ENCODE data around the gene CCNL2. TPM values are rescaled to one million over a fixed set of nuclear protein-coding genes. Genes with fewer than 3 reads are reported as not detected.
A peak's percentile ranks its signal among the peaks of the same experiment; 100 is the strongest.

Gene CCNL2
- total RNA-seq, 1 experiment from 2014 or later = 173 TPM

DNA sequence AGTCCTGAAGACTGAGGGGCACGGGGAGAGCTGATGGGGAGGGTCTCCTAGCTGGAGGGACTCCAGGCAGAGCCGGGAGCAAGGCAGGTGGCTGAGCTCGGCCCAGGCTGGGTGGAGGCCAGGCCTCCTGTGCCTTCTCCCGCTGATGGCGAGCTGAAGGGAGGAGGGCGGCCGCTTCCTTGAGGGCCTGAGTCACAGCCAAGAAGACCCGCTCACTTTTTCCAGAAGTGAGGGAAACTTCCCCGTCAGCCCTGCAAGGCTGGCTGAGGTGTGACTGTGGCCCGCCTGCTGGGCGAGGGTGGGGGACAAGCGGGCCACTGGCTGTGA lies 34.6 kb upstream of the CCNL2 start:
- H3K27ac ChIP-seq (ENCODE audit: insufficient read length, low read depth, low read length) = no peak overlapping the region
- H3K4me3 Mint-ChIP-seq = peak overlapping the region; percentile 64 to 68; a peak in 4 of 5 replicates
- peaks cover 31 to 46% of the 10 kb centered on the region in 2 experiments for H3K4me1 Mint-ChIP-seq

More for the DNA sequence above, 34.6 kb upstream of the CCNL2 start:
- H4K5ac ChIP-seq (ENCODE audit: insufficient read length, low read depth, low read length) = no peak overlapping the region
- H3K9me3 Mint-ChIP-seq = no peaks in the 10 kb centered on the region
- no peak overlapping the region for H2BK5ac ChIP-seq (ENCODE audit: insufficient read length, low read length)
- H2BK15ac ChIP-seq (ENCODE audit: low read depth, low read length) = no peak overlapping the region
- no peak overlapping the region for H3K9ac ChIP-seq (ENCODE audit: extremely low read depth, insufficient read length, low read length)
- H2BK12ac ChIP-seq (ENCODE audit: insufficient read length, low read depth, low read length) = no peak overlapping the region
- WGBS (ENCODE audit: extremely low coverage, insufficient read length, low lambda C conversion rate) = no CpG with 5 or more reads among the region's 12 CpGs
- H4K20me1 ChIP-seq (ENCODE audit: control insufficient read depth, insufficient read depth, insufficient read length) = no peaks in the 10 kb centered on the region
- no peak overlapping the region for H4K91ac ChIP-seq (ENCODE audit: insufficient read length, low read depth, low read length)
- H3K4me2 ChIP-seq (ENCODE audit: insufficient read depth, insufficient read length, low read length) = peak overlapping the region; percentile 28
- H3K27ac Mint-ChIP-seq = peak overlapping the region in 1 of 3 experiments; percentile 85; a peak in 2 of 7 replicates
- no peak overlapping the region for H2BK20ac ChIP-seq (ENCODE audit: low read depth, low read length, poor library complexity, severe bottlenecking)
- no peak overlapping the region for H3K56ac ChIP-seq (ENCODE audit: insufficient read length, low read depth, low read length)
- no peaks in the 10 kb centered on the region for H3K36me3 Mint-ChIP-seq (ENCODE audit: insufficient read depth in 1 of 3, low read depth in 3 of 3)
- no peak for DNase-seq
- H3K23ac ChIP-seq (ENCODE audit: insufficient read length, low read depth, low read length) = no peak overlapping the region
- no peaks in the 10 kb centered on the region for H3K79me1 ChIP-seq (ENCODE audit: insufficient read depth, low read depth, low read length, poor library complexity, severe bottlenecking)
- no peak overlapping the region for H3T11ph ChIP-seq (ENCODE audit: low read length)
- H2BK120ac ChIP-seq (ENCODE audit: low read depth, low read length, poor library complexity, severe bottlenecking) = no peak overlapping the region
- H3K27me3 ChIP-seq (ENCODE audit: insufficient read depth, low read length) = no peaks in the 10 kb centered on the region
- peak overlapping the region; percentile 29 for H3K14ac ChIP-seq (ENCODE audit: insufficient read depth, low read length)
- H3K27me3 Mint-ChIP-seq (ENCODE audit: low read depth) = no peaks in the 10 kb centered on the region
- peaks cover 2% of the 10 kb centered on the region; the same call in 1 of the 2 replicates for H3K79me2 ChIP-seq (ENCODE audit: insufficient read depth, low read length)
- H2AFZ ChIP-seq (ENCODE audit: low read length) = no peak overlapping the region
- TF ChIP-seq, protein P1, sequence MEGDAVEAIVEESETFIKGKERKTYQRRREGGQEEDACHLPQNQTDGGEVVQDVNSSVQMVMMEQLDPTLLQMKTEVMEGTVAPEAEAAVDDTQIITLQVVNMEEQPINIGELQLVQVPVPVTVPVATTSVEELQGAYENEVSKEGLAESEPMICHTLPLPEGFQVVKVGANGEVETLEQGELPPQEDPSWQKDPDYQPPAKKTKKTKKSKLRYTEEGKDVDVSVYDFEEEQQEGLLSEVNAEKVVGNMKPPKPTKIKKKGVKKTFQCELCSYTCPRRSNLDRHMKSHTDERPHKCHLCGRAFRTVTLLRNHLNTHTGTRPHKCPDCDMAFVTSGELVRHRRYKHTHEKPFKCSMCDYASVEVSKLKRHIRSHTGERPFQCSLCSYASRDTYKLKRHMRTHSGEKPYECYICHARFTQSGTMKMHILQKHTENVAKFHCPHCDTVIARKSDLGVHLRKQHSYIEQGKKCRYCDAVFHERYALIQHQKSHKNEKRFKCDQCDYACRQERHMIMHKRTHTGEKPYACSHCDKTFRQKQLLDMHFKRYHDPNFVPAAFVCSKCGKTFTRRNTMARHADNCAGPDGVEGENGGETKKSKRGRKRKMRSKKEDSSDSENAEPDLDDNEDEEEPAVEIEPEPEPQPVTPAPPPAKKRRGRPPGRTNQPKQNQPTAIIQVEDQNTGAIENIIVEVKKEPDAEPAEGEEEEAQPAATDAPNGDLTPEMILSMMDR (conservative IDR thresholded peaks at IDR 0.05) = no peak
- no peak overlapping the region for H4K8ac ChIP-seq (replicated peaks; ENCODE audit: insufficient read length, low read depth, low read length)
- H3K18ac ChIP-seq (ENCODE audit: insufficient read length, low read depth, low read length) = peak overlapping the region; percentile 22
- peaks cover 2% of the 10 kb centered on the region; the same call in 1 of the 2 replicates for H3K4me1 ChIP-seq (ENCODE audit: insufficient read depth, low read length)
- H2AK5ac ChIP-seq (ENCODE audit: insufficient read length, low read length) = no peak overlapping the region
- no peak overlapping the region for H3K4ac ChIP-seq (ENCODE audit: low read depth, low read length)
- H3K23me2 ChIP-seq (ENCODE audit: insufficient read length, low read depth, low read length, poor library complexity, severe bottlenecking) = peaks cover 10% of the 10 kb centered on the region
- H3K9me3 ChIP-seq (ENCODE audit: control insufficient read depth, low read depth, low read length) = no peaks in the 10 kb centered on the region
